ENCODE results near the gene FLACC1. TPM values are rescaled to one million over a fixed set of nuclear protein-coding genes. Genes with fewer than 3 reads are reported as not detected.

FLACC1 gene
- total and polyA plus RNA-seq, 2 donors: 1.2 to 1.7 TPM

- Histone ChIP-seq H3K36me3 (ENCODE audit: control insufficient read depth in 2 of 2, insufficient read depth in 2 of 2, low read length in 1 of 2) (peaks cover 77 to 92% of the 10 kb centered on the region in 2 donors), H3K9me3 (ENCODE audit: control insufficient read depth in 2 of 2, insufficient read depth in 1 of 2, low read length in 1 of 2) (no peaks in the 10 kb centered on the region), H3K4me1 (ENCODE audit: control insufficient read depth in 2 of 2, insufficient read depth in 2 of 2, low read length in 2 of 2) (no peaks in the 10 kb centered on the region), H3K27me3 (ENCODE audit: control insufficient read depth in 2 of 2, insufficient read depth in 1 of 2, low read length in 1 of 2) (no peaks in the 10 kb centered on the region), H3K4me3 (ENCODE audit: low read length in 2 of 2) (no peak overlapping the region), H3K27ac (ENCODE audit: low read depth in 1 of 2, low read length in 1 of 2) (no peak overlapping the region)
- 97% methylated on average over 2 of the region's 2 CpGs for WGBS
- DNase-seq (ENCODE audit: low read depth in 6 of 9, low spot score in 9 of 9): no peak
Observed at GRCh38 chr2:201275069-201275468, 82.1 kb downstream of the FLACC1 start.

GRCh38 chr2:201273330-201273983, 83.7 kb downstream of the FLACC1 start:
- no peak for DNase-seq (ENCODE audit: low read depth in 6 of 9, low spot score in 9 of 9)
- Histone ChIP-seq H3K36me3 (ENCODE audit: control insufficient read depth in 2 of 2, insufficient read depth in 2 of 2, low read length in 1 of 2) (peaks cover 75 to 93% of the 10 kb centered on the region in 2 donors), H3K4me1 (ENCODE audit: control insufficient read depth in 2 of 2, insufficient read depth in 2 of 2, low read length in 2 of 2) (no peaks in the 10 kb centered on the region), H3K27ac (ENCODE audit: low read depth in 1 of 2, low read length in 1 of 2) (no peak overlapping the region), H3K4me3 (ENCODE audit: low read length in 2 of 2) (no peak overlapping the region), H3K9me3 (ENCODE audit: control insufficient read depth in 2 of 2, insufficient read depth in 1 of 2, low read length in 1 of 2) (no peaks in the 10 kb centered on the region), H3K27me3 (ENCODE audit: control insufficient read depth in 2 of 2, insufficient read depth in 1 of 2, low read length in 1 of 2) (no peaks in the 10 kb centered on the region)
- 95% methylated on average over 9 of the region's 9 CpGs for WGBS

GRCh38 chr2:201271917-201272316, 85.2 kb downstream of the FLACC1 start:
- DNase-seq (ENCODE audit: low read depth in 6 of 9, low spot score in 9 of 9): no peak
- H3K27ac ChIP-seq (ENCODE audit: low read depth in 1 of 2, low read length in 1 of 2): no peak overlapping the region
- H3K9me3 ChIP-seq (ENCODE audit: control insufficient read depth in 2 of 2, insufficient read depth in 1 of 2, low read length in 1 of 2): no peaks in the 10 kb centered on the region
- no peaks in the 10 kb centered on the region for H3K4me1 ChIP-seq (ENCODE audit: control insufficient read depth in 2 of 2, insufficient read depth in 2 of 2, low read length in 2 of 2)
- H3K27me3 ChIP-seq (ENCODE audit: control insufficient read depth in 2 of 2, insufficient read depth in 1 of 2, low read length in 1 of 2): no peaks in the 10 kb centered on the region
- H3K4me3 ChIP-seq (ENCODE audit: low read length in 2 of 2): no peak overlapping the region
- H3K36me3 ChIP-seq (ENCODE audit: control insufficient read depth in 2 of 2, insufficient read depth in 2 of 2, low read length in 1 of 2): peaks cover 80 to 90% of the 10 kb centered on the region in 2 donors
- WGBS: over 99% methylated on average over 2 of the region's 2 CpGs

GRCh38 chr2:201270293-201271001, 86.7 kb downstream of the FLACC1 start:
- no peak overlapping the region for H3K4me3 ChIP-seq (ENCODE audit: low read length in 2 of 2)
- peaks cover 72 to 85% of the 10 kb centered on the region in 2 donors for H3K36me3 ChIP-seq (ENCODE audit: control insufficient read depth in 2 of 2, insufficient read depth in 2 of 2, low read length in 1 of 2)
- 88% methylated on average over 9 of the region's 9 CpGs for WGBS

GRCh38 chr2:201269764-201270163, 87.4 kb downstream of the FLACC1 start:
- peaks cover 69 to 81% of the 10 kb centered on the region in 2 donors for H3K36me3 ChIP-seq (ENCODE audit: control insufficient read depth in 2 of 2, insufficient read depth in 2 of 2, low read length in 1 of 2)
- no peak for DNase-seq (ENCODE audit: low read depth in 6 of 9, low spot score in 9 of 9)
- no peak overlapping the region for H3K4me3 ChIP-seq (ENCODE audit: low read length in 2 of 2)
- WGBS: 97% methylated on average over 2 of the region's 2 CpGs
- no peaks in the 10 kb centered on the region for H3K9me3 ChIP-seq (ENCODE audit: control insufficient read depth in 2 of 2, insufficient read depth in 1 of 2, low read length in 1 of 2)
- no peaks in the 10 kb centered on the region for H3K27me3 ChIP-seq (ENCODE audit: control insufficient read depth in 2 of 2, insufficient read depth in 1 of 2, low read length in 1 of 2)
- no peak overlapping the region for H3K27ac ChIP-seq (ENCODE audit: low read depth in 1 of 2, low read length in 1 of 2)
- peaks cover under 1 to 10% of the 10 kb centered on the region in 2 donors for H3K4me1 ChIP-seq (ENCODE audit: control insufficient read depth in 2 of 2, insufficient read depth in 2 of 2, low read length in 2 of 2)

More at GRCh38 chr2:201270293-201271001, 86.7 kb downstream of the FLACC1 start:
- Histone ChIP-seq H3K27me3 (ENCODE audit: control insufficient read depth in 2 of 2, insufficient read depth in 1 of 2, low read length in 1 of 2) (no peaks in the 10 kb centered on the region), H3K27ac (ENCODE audit: low read depth in 1 of 2, low read length in 1 of 2) (no peak overlapping the region), H3K4me1 (ENCODE audit: control insufficient read depth in 2 of 2, insufficient read depth in 2 of 2, low read length in 2 of 2) (peaks cover 0 to 6% of the 10 kb centered on the region in 2 donors), H3K9me3 (ENCODE audit: control insufficient read depth in 2 of 2, insufficient read depth in 1 of 2, low read length in 1 of 2) (no peaks in the 10 kb centered on the region)
- DNase-seq (ENCODE audit: low read depth in 6 of 9, low spot score in 9 of 9): no peak

GRCh38 chr2:201267278-201268030, 89.7 kb downstream of the FLACC1 start:
- Histone ChIP-seq H3K4me1 (ENCODE audit: control insufficient read depth in 2 of 2, insufficient read depth in 2 of 2, low read length in 2 of 2) (peaks cover 8 to 21% of the 10 kb centered on the region in 2 donors), H3K4me3 (ENCODE audit: low read length in 2 of 2) (no peak overlapping the region), H3K27me3 (ENCODE audit: control insufficient read depth in 2 of 2, insufficient read depth in 1 of 2, low read length in 1 of 2) (no peaks in the 10 kb centered on the region), H3K36me3 (ENCODE audit: control insufficient read depth in 2 of 2, insufficient read depth in 2 of 2, low read length in 1 of 2) (peaks cover 48 to 58% of the 10 kb centered on the region in 2 donors), H3K9me3 (ENCODE audit: control insufficient read depth in 2 of 2, insufficient read depth in 1 of 2, low read length in 1 of 2) (no peaks in the 10 kb centered on the region), H3K27ac (ENCODE audit: low read depth in 1 of 2, low read length in 1 of 2) (no peak overlapping the region)
- 98% methylated on average over 12 of the region's 12 CpGs for WGBS
- DNase-seq (ENCODE audit: low read depth in 6 of 9, low spot score in 9 of 9): no peak

- Histone ChIP-seq H3K27me3 (ENCODE audit: control insufficient read depth in 2 of 2, insufficient read depth in 1 of 2, low read length in 1 of 2) (no peaks in the 10 kb centered on the region), H3K4me3 (ENCODE audit: low read length in 2 of 2) (no peak overlapping the region), H3K27ac (ENCODE audit: low read depth in 1 of 2, low read length in 1 of 2) (no peak overlapping the region), H3K4me1 (ENCODE audit: control insufficient read depth in 2 of 2, insufficient read depth in 2 of 2, low read length in 2 of 2) (peaks cover 8 to 21% of the 10 kb centered on the region in 2 donors), H3K36me3 (ENCODE audit: control insufficient read depth in 2 of 2, insufficient read depth in 2 of 2, low read length in 1 of 2) (peaks cover 39 to 50% of the 10 kb centered on the region in 2 donors), H3K9me3 (ENCODE audit: control insufficient read depth in 2 of 2, insufficient read depth in 1 of 2, low read length in 1 of 2) (no peaks in the 10 kb centered on the region)
- no peak for DNase-seq (ENCODE audit: low read depth in 6 of 9, low spot score in 9 of 9)
- WGBS: 97% methylated on average over 2 of the region's 2 CpGs
Observed at GRCh38 chr2:201266629-201267028, 90.5 kb downstream of the FLACC1 start.

- Histone ChIP-seq H3K27ac (ENCODE audit: low read depth in 1 of 2, low read length in 1 of 2) (no peak overlapping the region), H3K9me3 (ENCODE audit: control insufficient read depth in 2 of 2, insufficient read depth in 1 of 2, low read length in 1 of 2) (no peaks in the 10 kb centered on the region), H3K4me1 (ENCODE audit: control insufficient read depth in 2 of 2, insufficient read depth in 2 of 2, low read length in 2 of 2) (peaks cover 16 to 36% of the 10 kb centered on the region in 2 donors), H3K4me3 (ENCODE audit: low read length in 2 of 2) (no peak overlapping the region), H3K36me3 (ENCODE audit: control insufficient read depth in 2 of 2, insufficient read depth in 2 of 2, low read length in 1 of 2) (peaks cover 25 to 31% of the 10 kb centered on the region in 2 donors), H3K27me3 (ENCODE audit: control insufficient read depth in 2 of 2, insufficient read depth in 1 of 2, low read length in 1 of 2) (no peaks in the 10 kb centered on the region)
- no peak for DNase-seq (ENCODE audit: low read depth in 6 of 9, low spot score in 9 of 9)
- WGBS: 64% methylated on average over 7 of the region's 7 CpGs
Observed at GRCh38 chr2:201264472-201265173, 92.5 kb downstream of the FLACC1 start.
